MCF 10A (cell line): ENCODE results near the gene CFAP61. TPM values are rescaled to one million over a fixed set of nuclear protein-coding genes. Genes with fewer than 3 reads are reported as not detected.

Source experiments
- BruUV-seq: library from RNA; stranded (reverse); fragments of 400-500 nt; replicated peaks from 2 replicates; lab custom pipeline; 2021; lab: Mats Ljungman, UMichigan
- CTCF ChIA-PET: fragments of 300-600 bp; sonication (Branson Sonifier 250); formaldehyde crosslinking; extraction: SDS; loops from one replicate; lab custom pipeline; 2021; ENCODE audit warnings: antibody characterized with exemption, inconsistent platforms; lab: Yijun Ruan, JAX
- POLR2A ChIA-PET: fragments of 300-600, 350-650 bp; sonication (Branson Sonifier 250); formaldehyde crosslinking; extraction: SDS; loops from one replicate; lab custom pipeline; 2020; ENCODE audit warnings: antibody characterized with exemption, inconsistent platforms; lab: Yijun Ruan, JAX
- DNase-seq: peaks from one replicate; pipeline ENCODE4 v3.0.0-alpha.2; 2018; ENCODE audit not compliant: unreplicated experiment
- H3K27ac Mint-ChIP-seq: one replicate; pipeline ENCODE4 v1.8.0; 2022; ENCODE audit warnings: mild to moderate bottlenecking, low read depth, mixed read lengths; ENCODE audit not compliant: unreplicated experiment
- H3K27me3 Mint-ChIP-seq: one replicate; pipeline ENCODE4 v1.8.0; 2022; ENCODE audit warnings: mixed read lengths; ENCODE audit not compliant: insufficient read depth, unreplicated experiment
- H3K36me3 Mint-ChIP-seq: one replicate; pipeline ENCODE4 v1.8.0; 2022; ENCODE audit warnings: mild to moderate bottlenecking, moderate library complexity, mixed read lengths; ENCODE audit not compliant: insufficient read depth, unreplicated experiment
- H3K4me1 Mint-ChIP-seq: one replicate; pipeline ENCODE4 v1.8.0; 2022; ENCODE audit warnings: mixed read lengths; ENCODE audit not compliant: insufficient read depth, unreplicated experiment
- H3K4me3 Mint-ChIP-seq: one replicate; pipeline ENCODE4 v1.8.0; 2022; ENCODE audit warnings: mild to moderate bottlenecking, moderate library complexity, mixed read lengths; ENCODE audit not compliant: unreplicated experiment
- H3K9me3 Mint-ChIP-seq: one replicate; pipeline ENCODE4 v1.8.0; 2022; ENCODE audit warnings: mixed read lengths; ENCODE audit not compliant: unreplicated experiment
- CTCF ChIP-seq: fragments of 200-600 bp; IDR thresholded peaks from one replicate; pipeline ENCODE4 v1.8.0; 2022; ENCODE audit warnings: antibody characterized with exemption, mild to moderate bottlenecking; ENCODE audit not compliant: unreplicated experiment
- intact Hi-C: fragments of 100-400 bp; cut with micrococcal nuclease; formaldehyde crosslinking; loops from 2 replicates; pipeline ENCODE4 v1.14.1; 2022
- total RNA-seq: library from RNA; stranded (reverse); gene quantifications from 2 replicates; pipeline ENCODE4 v1.2.3, GENCODE V29; 2022

CFAP61 gene
- total RNA-seq, 1 experiment from 2014 or later = 1.5 TPM

GRCh38 chr20:20085812-20086211 lies 33.5 kb downstream of the CFAP61 start:
- peak; percentile 72 for DNase-seq
- ChIA-PET CTCF (interaction anchor here (0.6 to 4.6 kb wide), 7 partner anchors 9 to 1140 kb away, joined by 3 to 116 read pairs (median 4); no protein-coding TSS in a partner anchor), POLR2A (interaction anchor here (0.7 to 4.4 kb wide), 11 partner anchors 11 to 518 kb away, joined by 3 to 18 read pairs (median 5); no protein-coding TSS in a partner anchor)
- Mint-ChIP-seq H3K27me3 (no peaks in the 10 kb centered on the region), H3K4me3 (no peak overlapping the region), H3K4me1 (peaks cover 44% of the 10 kb centered on the region), H3K9me3 (no peaks in the 10 kb centered on the region), H3K36me3 (no peaks in the 10 kb centered on the region), H3K27ac (peak overlapping the region; percentile 95)
- intact Hi-C loops = loop anchor here (2.0 to 10.0 kb wide), 2 partner anchors 323 to 739 kb away; no protein-coding TSS in a partner anchor
- TF ChIP-seq CTCF = no peak
- no TSS peak for BruUV-seq

DNA sequence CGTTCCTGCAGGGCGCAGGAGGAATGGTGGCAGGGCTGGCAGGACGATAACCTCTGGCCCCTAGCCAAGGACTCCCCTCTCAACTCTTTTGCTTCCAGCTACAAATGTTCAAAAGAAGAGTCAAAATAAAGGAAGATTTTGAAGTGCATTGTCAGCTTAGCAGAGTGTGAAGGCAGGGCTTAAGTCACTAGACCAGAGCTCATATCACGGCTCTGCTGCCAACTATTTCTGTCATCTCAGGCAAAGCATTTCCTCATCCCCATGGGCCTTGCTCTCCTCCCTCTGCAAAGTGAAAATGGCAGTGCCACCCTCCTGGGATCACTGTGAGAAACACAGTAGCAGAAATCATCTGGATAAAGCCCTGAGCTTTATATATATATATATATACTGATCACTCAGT lies 36.7 kb downstream of the CFAP61 start:
- H3K27me3 Mint-ChIP-seq = no peaks in the 10 kb centered on the region
- DNase-seq = no peak
- BruUV-seq = no TSS peak
- ChIA-PET POLR2A (interaction anchor here (0.9 to 1.0 kb wide), 4 partner anchors 11 to 473 kb away, joined by 3 to 5 read pairs (median 4); no protein-coding TSS in a partner anchor), CTCF (interaction anchor here (0.6 to 4.6 kb wide), 7 partner anchors 13 to 1235 kb away, joined by 3 to 57 read pairs (median 3); no protein-coding TSS in a partner anchor)
- no peaks in the 10 kb centered on the region for H3K9me3 Mint-ChIP-seq
- H3K27ac Mint-ChIP-seq = no peak overlapping the region
- H3K4me1 Mint-ChIP-seq = peaks cover 32% of the 10 kb centered on the region
- intact Hi-C loops = loop anchor here (10.0 kb wide), 1 partner anchor 736 kb away; no protein-coding TSS in a partner anchor
- no peaks in the 10 kb centered on the region for H3K36me3 Mint-ChIP-seq
- TF ChIP-seq CTCF = no peak
- no peak overlapping the region for H3K4me3 Mint-ChIP-seq

GRCh38 chr20:20089939-20090338 lies 37.6 kb downstream of the CFAP61 start:
- peak overlapping the region; percentile 55 for H3K27ac Mint-ChIP-seq
- no peaks in the 10 kb centered on the region for H3K36me3 Mint-ChIP-seq
- TF ChIP-seq CTCF = no peak
- intact Hi-C loops = loop anchor here (10.0 kb wide), 1 partner anchor 735 kb away; no protein-coding TSS in a partner anchor
- H3K27me3 Mint-ChIP-seq = no peaks in the 10 kb centered on the region
- POLR2A ChIA-PET = interaction anchor here (0.9 to 1.0 kb wide), 2 partner anchors 147 to 472 kb away, joined by 3 to 5 read pairs; no protein-coding TSS in a partner anchor
- no peak for DNase-seq
- H3K9me3 Mint-ChIP-seq = no peaks in the 10 kb centered on the region
- CTCF ChIA-PET = interaction anchor here (0.5 to 4.6 kb wide), 9 partner anchors 9 to 1416 kb away, joined by 3 to 57 read pairs (median 3); no protein-coding TSS in a partner anchor
- no TSS peak for BruUV-seq
- peaks cover 23% of the 10 kb centered on the region for H3K4me1 Mint-ChIP-seq
- H3K4me3 Mint-ChIP-seq = no peak overlapping the region

- Mint-ChIP-seq H3K36me3 (no peaks in the 10 kb centered on the region), H3K27me3 (no peaks in the 10 kb centered on the region), H3K9me3 (no peaks in the 10 kb centered on the region), H3K4me1 (peaks cover 14% of the 10 kb centered on the region), H3K4me3 (no peak overlapping the region), H3K27ac (no peak overlapping the region)
- TF ChIP-seq CTCF = no peak
- intact Hi-C loops = no loop called here
- POLR2A ChIA-PET = no interaction called here
- DNase-seq = no peak
- no TSS peak for BruUV-seq
- CTCF ChIA-PET = no interaction called here
These were observed 40.5 kb downstream of the CFAP61 start for GRCh38 chr20:20092827-20093226.
